IMR-90 (cell line): ENCODE measurements around the gene MAST1. TPM values are rescaled to one million over a fixed set of nuclear protein-coding genes. Genes with fewer than 3 reads are reported as not detected.

Experiments
- ATAC-seq: fragments of 200-7000 bp; cut with Tn5 transposase; 2 replicates; pipeline ENCODE4 v1.9.1; 2020; ENCODE audit warnings: low read depth, mild to moderate bottlenecking, moderate library complexity
- BruUV-seq: library from RNA; stranded (reverse); fragments of 400-500 nt; replicated peaks from 2 replicates; lab custom pipeline; 2021; lab: Mats Ljungman, UMichigan
- CTCF ChIA-PET: fragments of 300-600 bp; formaldehyde crosslinking; extraction: SDS; loops from one replicate; lab custom pipeline; 2021; ENCODE audit warnings: antibody characterized with exemption; lab: Yijun Ruan, JAX
- POLR2A ChIA-PET: fragments of 300-600 bp; sonication (Branson Sonifier 250); formaldehyde crosslinking; loops from one replicate; lab custom pipeline; 2022; ENCODE audit warnings: antibody characterized with exemption; ENCODE audit not compliant: unreplicated experiment; lab: Charles Lee
- DNase-seq: peaks from one replicate; pipeline ENCODE4 v3.0.0; 2013
- H2AFZ ChIP-seq: replicated peaks from 2 replicates; pipeline ENCODE3; 2013; ENCODE audit warnings: low read length, mild to moderate bottlenecking; ENCODE audit not compliant: poor library complexity
- H2AK5ac ChIP-seq: 2 replicates; pipeline ENCODE4 v1.6.1; 2013; ENCODE audit warnings: low read depth, low read length, inconsistent platforms
- H2AK9ac ChIP-seq: replicated peaks from 2 replicates; pipeline ENCODE3; 2013; ENCODE audit warnings: mild to moderate bottlenecking, low read depth, low read length, moderate library complexity; ENCODE audit not compliant: poor library complexity
- H2BK120ac ChIP-seq: 2 replicates; pipeline ENCODE4 v1.6.1; 2013; ENCODE audit warnings: low read depth, low read length, inconsistent platforms
- H2BK15ac ChIP-seq: 3 replicates; pipeline ENCODE4 v1.6.1; 2013; ENCODE audit warnings: low read depth, low read length, inconsistent platforms
- H2BK20ac ChIP-seq: 2 replicates; pipeline ENCODE4 v1.6.1; 2013; ENCODE audit warnings: low read depth, mild to moderate bottlenecking, inconsistent platforms, low read length, moderate library complexity
- H2BK5ac ChIP-seq: 2 replicates; pipeline ENCODE4 v1.6.1; 2013; ENCODE audit warnings: mild to moderate bottlenecking, low read depth, low read length, inconsistent platforms; ENCODE audit not compliant: poor library complexity, severe bottlenecking
- H3K14ac ChIP-seq: replicated peaks from 2 replicates; pipeline ENCODE4 v1.6.1; 2013; ENCODE audit warnings: low read depth, low read length, inconsistent platforms
- H3K18ac ChIP-seq: 2 replicates; pipeline ENCODE4 v1.6.1; 2013; ENCODE audit warnings: low read depth, low read length, control low read depth
- H3K23ac ChIP-seq: 2 replicates; pipeline ENCODE4 v1.6.1; 2013; ENCODE audit warnings: low read depth, low read length, inconsistent platforms
- H3K27ac ChIP-seq: 2 replicates; pipeline ENCODE4 v1.5.1; 2013; ENCODE audit warnings: mild to moderate bottlenecking, control low read depth, low read length; ENCODE audit not compliant: insufficient read depth
- H3K27me3 ChIP-seq: 2 replicates; pipeline ENCODE4 v1.6.1; 2013; ENCODE audit warnings: low read length; ENCODE audit not compliant: control insufficient read depth, insufficient read depth
- H3K36me3 ChIP-seq: 2 replicates; pipeline ENCODE4 v1.6.1; 2013; ENCODE audit warnings: low read length, mixed read lengths; ENCODE audit not compliant: control insufficient read depth, insufficient read depth
- H3K4ac ChIP-seq: 2 replicates; pipeline ENCODE4 v1.6.1; 2013; ENCODE audit warnings: low read depth, low read length, inconsistent platforms
- H3K4me1 ChIP-seq: 2 replicates; pipeline ENCODE4 v1.6.1; 2013; ENCODE audit warnings: low read length, mixed read lengths; ENCODE audit not compliant: control insufficient read depth, insufficient read depth
- H3K4me2 ChIP-seq: 2 replicates; pipeline ENCODE4 v1.6.1; 2013; ENCODE audit warnings: low read depth, mild to moderate bottlenecking, control low read depth, low read length, moderate library complexity
- H3K4me3 ChIP-seq: 2 replicates; pipeline ENCODE4 v1.5.1; 2013; ENCODE audit warnings: low read depth, mild to moderate bottlenecking, control low read depth, low read length, moderate library complexity; ENCODE audit not compliant: insufficient read depth
- H3K56ac ChIP-seq: 2 replicates; pipeline ENCODE4 v1.6.1; 2013; ENCODE audit warnings: low read length, inconsistent platforms; ENCODE audit not compliant: insufficient read depth; ENCODE audit errors: extremely low read depth
- H3K79me1 ChIP-seq, 2 experiments: 2 replicates each; pipeline ENCODE4 v1.6.1; 2013; ENCODE audit warnings: low read length in 2 of 2, inconsistent platforms in 1 of 2, low read depth in 1 of 2
- H3K9ac ChIP-seq: 2 replicates; pipeline ENCODE4 v1.6.1; 2013; ENCODE audit warnings: low read depth, low read length, control low read depth
- H3K9me1 ChIP-seq: 2 replicates; pipeline ENCODE4 v1.6.1; 2013; ENCODE audit warnings: low read length, inconsistent platforms; ENCODE audit not compliant: insufficient read depth
- H3K9me3 ChIP-seq: 2 replicates; pipeline ENCODE4 v1.6.1; 2013; ENCODE audit warnings: low read length; ENCODE audit not compliant: control insufficient read depth, insufficient read depth
- H4K20me1 ChIP-seq: 2 replicates; pipeline ENCODE4 v1.6.1; 2013; ENCODE audit warnings: low read length, inconsistent platforms; ENCODE audit not compliant: insufficient read depth
- H4K5ac ChIP-seq: 2 replicates; pipeline ENCODE4 v1.6.1; 2013; ENCODE audit warnings: mild to moderate bottlenecking, low read depth, low read length, control low read depth
- H4K8ac ChIP-seq, 2 experiments: 2 replicates each; pipeline ENCODE4 v1.6.1; 2013; ENCODE audit warnings: low read depth in 2 of 2, low read length in 2 of 2, control low read depth in 1 of 2, inconsistent platforms in 1 of 2
- H4K91ac ChIP-seq: 2 replicates; pipeline ENCODE4 v1.6.1; 2013; ENCODE audit warnings: low read depth, low read length, inconsistent platforms; ENCODE audit not compliant: insufficient read depth
- FOS ChIP-seq: fragments of 150-350 bp; IDR thresholded peaks from 2 replicates; pipeline ENCODE4 v1.6.1; 2016; ENCODE audit warnings: low read depth, low read length
- MAZ ChIP-seq: IDR thresholded peaks from 2 replicates; pipeline ENCODE4 v1.6.1; 2012; ENCODE audit warnings: low read depth, mild to moderate bottlenecking, low read length, improper control_type of control experiment, moderate library complexity, borderline replicate concordance
- MXI1 ChIP-seq: IDR thresholded peaks from 2 replicates; pipeline ENCODE4 v1.6.1; 2012; ENCODE audit warnings: low read depth, mild to moderate bottlenecking, low read length, moderate library complexity, borderline replicate concordance
- SMC3 ChIP-seq: fragments of 150-350 bp; IDR thresholded peaks from 2 replicates; pipeline ENCODE4 v1.6.1; 2016; ENCODE audit warnings: low read depth, mild to moderate bottlenecking, antibody characterized with exemption, low read length, moderate library complexity
- WGBS, 2 experiments: methylation state at CpG; one replicate each; pipeline versions ENCODE4 v1.1.5 to v1.1.7; 2013; ENCODE audit warnings: missing lambda C conversion rate in 2 of 2; ENCODE audit not compliant: insufficient read length in 1 of 2; ENCODE audit errors: extremely low coverage in 2 of 2; 5-methylcytosine and 5-hydroxymethylcytosine counted together
- dilution Hi-C: fragments of 300-500 bp; cut with HindIII; formaldehyde crosslinking; loops from one replicate; pipeline ENCODE4 v1.14.3; 2018; ENCODE audit warnings: low sequenced_read_pairs; ENCODE audit not compliant: unreplicated experiment
- in situ Hi-C: fragments of 300-500 bp; cut with MboI; formaldehyde crosslinking; loops from 3 replicates; pipeline ENCODE4 v1.14.3; 2019; ENCODE audit warnings: low sequenced_read_pairs, inconsistent platforms, mixed read lengths
- intact Hi-C: fragments of 100-400 bp; cut with micrococcal nuclease; formaldehyde crosslinking; loops from 2 replicates; pipeline ENCODE4 v1.10.0; 2022
- polyA plus RNA-seq, 3 experiments: library from polyadenylated mRNA; depleted of rRNA; stranded (reverse); fragments of >200 nt; gene quantifications; 2 replicates each; pipeline ENCODE4 v1.2.3, GENCODE V29; 2012; ENCODE audit warnings: low replicate concordance in 1 of 3
- total RNA-seq: library from RNA; depleted of rRNA; stranded (reverse); fragments of >200 nt; gene quantifications from 2 replicates; pipeline ENCODE4 v1.2.3, GENCODE V29; 2012

MAST1 gene
- total and polyA plus RNA-seq, 2 of the 4 experiments (the other 2 are of a cell fraction), result 0.56 to 1.1 TPM

- ChIA-PET POLR2A (no interaction called here), CTCF (interaction anchor here (1.1 to 1.2 kb wide), 2 partner anchors 10 to 23 kb away, joined by 3 to 4 read pairs; no protein-coding TSS in a partner anchor)
- H3K79me1 ChIP-seq, result peaks cover 0 to 36% of the 10 kb centered on the region in 2 experiments; a peak in 2 of 4 replicates
- 0% methylated on average over 2 of the region's 12 CpGs; no CpG with 5 or more reads in 1 of the 2 experiments for WGBS, 2 experiments
- TF ChIP-seq FOS, result 0 out of 2 replicates have a peak, but pooled peaks have one; percentile 26
- peak; percentile 72; the same call in 1 of the 2 replicates for TF ChIP-seq MAZ
- TF ChIP-seq SMC3, result no peak
- no peak for TF ChIP-seq MXI1
- no TSS peak for BruUV-seq
- H2BK5ac ChIP-seq, result peak overlapping the region; percentile 91
- peak overlapping the region; percentile 80 for H3K9ac ChIP-seq
- H2AK5ac ChIP-seq, result peak overlapping the region; percentile 99
- peak overlapping the region; percentile 93 for H3K23ac ChIP-seq
- ATAC-seq, result no peak
- no peaks in the 10 kb centered on the region for H3K9me3 ChIP-seq
- peak overlapping the region; percentile 82 for H2AK9ac ChIP-seq
- H4K5ac ChIP-seq, result peak overlapping the region; percentile 91
- intact Hi-C loops (no loop called here), dilution Hi-C loops (no loop called here), in situ Hi-C loops (loop anchor here (25.0 kb wide), 1 partner anchor 1049 kb away; no protein-coding TSS in a partner anchor)
- no peaks in the 10 kb centered on the region for H3K27me3 ChIP-seq
- peak overlapping the region; percentile 59 to 93 for H4K8ac ChIP-seq
- H2AFZ ChIP-seq, result peak overlapping the region; percentile 77
- H4K20me1 ChIP-seq, result peaks cover 20% of the 10 kb centered on the region
- H3K4ac ChIP-seq, result peak overlapping the region; percentile 89
- H3K18ac ChIP-seq, result peak overlapping the region; percentile 69
- peak overlapping the region; percentile 94 for H4K91ac ChIP-seq
- peak overlapping the region; percentile 86 for H2BK120ac ChIP-seq
- peak overlapping the region; percentile 69 for H3K56ac ChIP-seq
- DNase-seq, result peak; percentile 75
- H2BK15ac ChIP-seq, result peak overlapping the region; percentile 36; the same call in 2 of the 3 replicates
- peaks cover 35% of the 10 kb centered on the region for H3K4me1 ChIP-seq
- H3K27ac ChIP-seq, result peak overlapping the region; percentile 89
- peak overlapping the region; percentile 27 for H3K4me3 ChIP-seq
- H3K9me1 ChIP-seq, result peaks cover 17% of the 10 kb centered on the region
- H2BK20ac ChIP-seq, result peak overlapping the region; percentile 86
- H3K14ac ChIP-seq, result peak overlapping the region; percentile 96
- no peaks in the 10 kb centered on the region for H3K36me3 ChIP-seq
- H3K4me2 ChIP-seq, result peak overlapping the region; percentile 87
Measured at GRCh38 chr19:12788682-12789097, 49.6 kb upstream of the MAST1 start.
